KOPT-K1 (cell line): ENCODE data around the gene MARK4.
"Not testable (repeated sequence)": the region's sequence is repeated elsewhere in the genome, so short reads cannot be mapped to it uniquely, and the experiment has no call there.

Source experiments
- H3K27ac ChIP-seq: fragments of 200-600 bp; sonication (generic); 2 replicates; pipeline ENCODE4 v1.5.1; 2016; ENCODE audit warnings: antibody characterized with exemption, mild to moderate bottlenecking, low read depth, low read length; ENCODE audit not compliant: poor library complexity, severe bottlenecking
- H3K36me3 ChIP-seq: fragments of 200-600 bp; sonication (generic); 2 replicates; pipeline ENCODE4 v1.5.1; 2017; ENCODE audit warnings: antibody characterized with exemption, mild to moderate bottlenecking, low read length, moderate library complexity; ENCODE audit not compliant: insufficient read depth
- H3K9me3 ChIP-seq: fragments of 200-600 bp; sonication (generic); 2 replicates; pipeline ENCODE4 v1.5.1; 2017; ENCODE audit warnings: antibody characterized with exemption, low read length, mild to moderate bottlenecking; ENCODE audit not compliant: insufficient read depth, poor library complexity, severe bottlenecking

Gene MARK4

GRCh38 chr19:45303269-45304060 is 52.4 kb downstream of the MARK4 start:
- Histone ChIP-seq H3K27ac (no peak overlapping the region), H3K9me3 (no peaks in the 10 kb centered on the region), H3K36me3 (peaks cover 5% of the 10 kb centered on the region; the same call in 1 of the 2 replicates)

DNA sequence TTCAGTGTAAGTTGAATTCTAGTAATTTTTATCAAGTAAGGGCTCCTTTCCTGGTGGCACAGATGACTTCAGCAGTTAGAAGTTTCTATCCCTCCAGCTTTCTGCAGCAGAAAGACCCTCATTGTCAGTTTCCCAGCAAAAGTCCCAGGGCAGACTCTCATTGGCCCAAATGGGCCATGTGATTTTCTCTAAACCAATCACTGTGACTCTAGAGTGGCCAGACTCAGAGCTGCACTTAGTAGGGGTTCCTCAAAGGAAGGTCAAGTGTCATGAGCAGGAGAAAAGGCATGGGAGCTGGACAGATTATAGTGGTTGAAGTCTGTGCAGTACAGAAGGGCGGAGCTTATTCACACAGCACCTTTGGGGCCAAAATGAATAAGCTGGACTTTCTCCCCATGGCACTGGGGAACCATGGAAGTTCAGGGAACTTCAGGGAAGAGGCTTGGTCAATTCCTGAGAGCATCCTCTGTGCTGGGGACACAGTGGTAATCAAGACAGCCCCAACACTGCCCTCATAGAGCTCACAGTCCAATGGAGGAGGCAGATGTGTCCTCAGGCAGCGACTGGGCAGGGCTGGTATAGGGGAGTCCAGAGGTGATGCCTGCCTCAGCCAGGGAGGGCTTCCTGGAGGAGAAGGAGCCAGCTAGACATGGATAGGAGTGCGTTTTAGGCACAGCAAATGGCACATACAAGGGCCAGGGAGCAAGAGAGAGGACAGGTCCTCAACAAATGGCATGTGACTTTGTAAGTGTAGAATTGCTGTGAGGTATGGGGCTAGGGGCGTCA is 53.3 kb downstream of the MARK4 start:
- peaks cover 5% of the 10 kb centered on the region; the same call in 1 of the 2 replicates for H3K36me3 ChIP-seq
- H3K9me3 ChIP-seq: no peaks in the 10 kb centered on the region
- no peak overlapping the region for H3K27ac ChIP-seq

DNA sequence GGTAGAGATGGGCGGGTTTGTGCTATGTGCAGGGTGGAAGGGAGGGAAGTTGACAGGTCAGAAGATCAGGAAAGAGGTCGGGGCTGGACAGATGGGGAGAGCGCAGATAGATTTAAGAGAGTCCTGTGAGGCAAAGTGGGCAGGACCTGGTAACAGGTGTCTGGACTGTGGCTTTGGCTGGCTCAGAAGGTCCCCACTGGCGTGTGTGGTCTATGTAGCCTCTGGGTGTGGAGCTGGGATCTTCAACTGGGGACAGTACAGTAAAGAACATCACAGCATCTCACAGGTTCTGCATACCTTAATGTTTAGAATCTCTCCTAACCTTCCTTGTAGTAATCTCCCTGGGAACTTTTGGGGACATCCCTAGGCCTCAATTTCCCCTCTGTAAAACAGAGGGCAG is 53.9 kb downstream of the MARK4 start:
- H3K36me3 ChIP-seq: 0 out of 2 replicates have a peak, but pooled peaks cover under 1% of the 10 kb centered on the region
- no peak overlapping the region for H3K27ac ChIP-seq
- no peaks in the 10 kb centered on the region for H3K9me3 ChIP-seq

GRCh38 chr19:45305421-45305820 is 54.4 kb downstream of the MARK4 start:
- no peaks in the 10 kb centered on the region for H3K9me3 ChIP-seq
- H3K36me3 ChIP-seq: no peaks in the 10 kb centered on the region
- H3K27ac ChIP-seq: no peak overlapping the region

- no peaks in the 10 kb centered on the region for H3K36me3 ChIP-seq
- no peak overlapping the region for H3K27ac ChIP-seq
- H3K9me3 ChIP-seq: no peaks in the 10 kb centered on the region
These were observed 55.0 kb downstream of the MARK4 start for GRCh38 chr19:45306040-45306439.

DNA sequence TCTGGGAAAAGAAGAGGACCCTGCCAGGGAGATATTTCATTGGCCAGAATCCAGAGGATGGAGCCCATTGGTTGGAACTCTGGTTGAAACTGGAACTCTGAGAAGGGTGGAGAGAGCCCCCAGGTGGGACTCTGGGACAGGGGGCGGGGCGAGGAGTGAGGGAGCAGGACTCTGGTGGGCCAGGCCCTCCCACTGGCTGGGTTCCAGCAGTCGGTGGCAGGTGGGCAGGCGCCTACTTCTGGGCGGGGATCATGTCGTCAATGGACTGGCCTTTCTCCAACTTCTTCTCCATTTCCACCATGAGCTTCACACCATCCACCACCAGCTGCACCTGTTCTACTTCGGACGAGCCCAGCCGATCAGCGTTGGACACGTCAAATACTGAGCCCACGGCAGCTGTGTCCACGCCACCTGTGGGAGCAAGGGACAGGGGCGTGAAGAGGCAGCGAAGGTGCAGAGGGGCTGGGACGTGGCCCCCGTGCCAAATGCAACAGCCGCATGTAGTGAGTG is 55.5 kb downstream of the MARK4 start:
- Histone ChIP-seq H3K9me3 (no peaks in the 10 kb centered on the region), H3K27ac (no peak overlapping the region), H3K36me3 (no peaks in the 10 kb centered on the region)

DNA sequence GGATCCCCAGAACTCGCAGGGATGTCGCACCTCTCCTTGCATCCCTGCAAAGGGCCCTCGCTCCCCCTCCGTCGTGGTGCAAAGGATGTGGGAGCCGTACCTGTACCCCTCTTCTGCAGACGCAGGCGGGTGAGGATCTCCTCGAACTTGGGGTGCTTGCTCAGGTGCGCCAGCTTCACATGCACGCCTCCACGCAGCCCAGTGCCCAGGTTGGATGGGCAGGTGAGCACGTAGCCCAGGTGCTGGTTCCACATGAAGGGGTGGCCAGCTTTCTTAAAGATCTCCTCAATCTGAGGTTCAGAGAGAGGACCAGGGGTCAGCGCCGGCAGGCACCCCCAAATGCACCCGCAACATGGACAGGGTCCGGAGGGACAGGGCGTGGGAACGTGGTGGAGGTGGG is 56.3 kb downstream of the MARK4 start:
- no peak overlapping the region for H3K27ac ChIP-seq
- no peaks in the 10 kb centered on the region for H3K9me3 ChIP-seq
- no peaks in the 10 kb centered on the region for H3K36me3 ChIP-seq

DNA sequence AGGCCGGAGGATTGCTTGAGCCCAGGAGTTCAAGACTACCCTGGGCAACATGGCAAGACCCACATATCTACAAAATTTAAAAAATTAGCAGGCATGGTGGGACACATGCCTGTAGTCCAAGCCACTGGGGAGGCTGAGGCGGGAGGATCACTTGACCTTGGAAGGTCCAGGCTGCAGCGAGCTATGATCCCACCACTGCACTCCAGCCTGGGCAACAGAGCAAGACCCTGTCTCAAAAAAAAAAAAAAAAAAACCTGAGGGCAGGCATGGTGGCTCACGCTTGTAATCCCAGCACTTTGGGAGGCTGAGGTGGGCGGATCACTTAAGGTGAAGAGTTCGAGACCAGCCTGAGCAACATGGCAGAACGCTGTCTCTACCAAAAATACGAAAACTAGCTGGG is 58.3 kb downstream of the MARK4 start:
- H3K9me3 ChIP-seq, H3K36me3 ChIP-seq, H3K27ac ChIP-seq: not testable (repeated sequence)

DNA sequence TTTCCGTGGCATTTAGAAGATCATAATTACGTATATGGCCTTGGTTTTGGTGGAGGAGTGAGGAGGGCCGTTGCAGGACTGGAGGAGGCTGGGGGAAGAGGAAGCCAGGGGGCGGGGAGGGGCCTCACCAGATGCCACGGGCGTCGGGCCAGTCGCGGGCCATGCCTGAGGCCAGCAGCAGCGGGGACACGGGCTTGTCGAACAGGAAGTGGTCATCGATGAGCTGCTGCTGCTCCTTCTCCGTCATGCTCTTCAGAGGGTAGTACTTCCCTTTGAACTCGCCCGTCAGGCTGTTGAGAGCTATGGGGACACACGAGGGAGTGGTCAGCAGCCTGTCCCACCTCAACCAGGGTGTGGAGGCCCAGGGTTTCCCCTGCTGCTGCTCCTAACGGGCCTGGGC is 60.5 kb downstream of the MARK4 start:
- Histone ChIP-seq H3K9me3 (no peaks in the 10 kb centered on the region), H3K36me3 (no peaks in the 10 kb centered on the region), H3K27ac (no peak overlapping the region)

- H3K27ac ChIP-seq, H3K9me3 ChIP-seq, H3K36me3 ChIP-seq: not testable (repeated sequence)
These were observed 61.2 kb downstream of the MARK4 start for GRCh38 chr19:45312285-45312684.

DNA sequence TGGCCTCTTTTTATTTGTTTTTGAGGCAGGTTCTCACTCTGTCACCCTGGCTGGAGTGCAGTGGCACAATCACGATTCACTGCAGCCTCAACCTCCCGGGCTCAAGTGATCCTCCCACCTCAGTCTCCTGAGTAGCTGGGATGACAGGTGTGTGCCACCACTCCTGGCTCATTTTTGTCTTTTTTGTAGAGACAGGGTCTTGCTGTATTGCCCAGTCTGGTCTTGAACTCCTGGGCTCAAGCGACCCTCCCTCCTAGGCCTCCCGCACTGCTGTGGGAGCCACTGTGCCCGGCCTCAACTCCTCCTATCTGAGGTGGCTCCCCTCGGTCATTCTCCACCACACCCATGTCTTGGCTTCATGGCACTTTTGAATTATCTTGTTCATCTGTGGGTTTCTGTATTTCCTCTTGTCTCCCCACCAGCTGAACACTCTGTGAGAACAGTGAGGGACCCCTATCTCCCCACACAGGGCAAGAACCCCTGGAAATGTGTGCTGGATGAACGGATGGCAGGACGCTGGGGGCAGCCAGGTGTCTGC is 63.7 kb downstream of the MARK4 start:
- no peaks in the 10 kb centered on the region for H3K9me3 ChIP-seq
- no peak overlapping the region for H3K27ac ChIP-seq
- H3K36me3 ChIP-seq: no peaks in the 10 kb centered on the region

- Histone ChIP-seq H3K9me3 (no peaks in the 10 kb centered on the region), H3K36me3 (no peaks in the 10 kb centered on the region), H3K27ac (no peak overlapping the region)
These were observed 64.2 kb downstream of the MARK4 start for GRCh38 chr19:45315304-45315703.

GRCh38 chr19:45320997-45321775 is 70.1 kb downstream of the MARK4 start:
- H3K36me3 ChIP-seq: no peaks in the 10 kb centered on the region
- no peaks in the 10 kb centered on the region for H3K9me3 ChIP-seq
- H3K27ac ChIP-seq: no peak overlapping the region

DNA sequence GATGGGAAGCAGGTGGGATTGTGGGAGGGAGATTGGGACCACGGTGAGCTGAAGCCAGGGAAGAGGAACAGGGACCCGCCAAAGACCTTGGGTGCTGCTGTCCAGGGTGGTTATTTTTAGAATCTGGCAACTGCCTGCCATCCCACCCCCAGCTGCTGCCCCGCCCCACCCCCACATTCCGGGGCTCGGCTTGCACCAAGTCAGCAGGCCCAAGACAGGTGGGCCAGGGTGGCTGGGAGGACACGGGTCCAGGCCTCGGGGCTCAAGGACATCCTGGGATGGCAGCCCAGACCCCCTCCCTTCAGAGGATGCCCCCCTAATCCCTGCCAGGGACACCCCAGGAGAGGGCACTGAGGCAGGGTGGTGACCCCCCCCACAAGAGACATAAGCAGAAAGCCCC is 70.8 kb downstream of the MARK4 start:
- Histone ChIP-seq H3K9me3 (no peaks in the 10 kb centered on the region), H3K36me3 (no peaks in the 10 kb centered on the region), H3K27ac (no peak overlapping the region)

DNA sequence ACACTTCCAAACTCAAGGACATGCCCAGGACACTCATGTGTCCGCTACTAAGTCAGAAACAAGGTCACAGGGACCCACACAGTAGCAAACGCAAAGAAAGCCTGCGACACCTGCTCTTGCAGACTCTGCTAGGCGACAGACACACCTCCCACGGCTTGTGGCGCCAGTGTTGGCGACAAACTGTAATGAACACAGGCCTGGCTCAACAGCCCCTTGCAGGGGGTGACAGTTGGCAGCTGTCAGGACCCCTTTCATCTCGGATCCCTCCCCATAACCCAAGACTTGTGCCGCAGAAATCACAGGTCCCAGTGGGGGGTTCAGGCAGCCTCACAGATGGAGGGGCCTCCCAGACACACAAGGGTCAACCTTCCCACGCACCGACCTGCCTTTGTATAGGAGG is 71.2 kb downstream of the MARK4 start:
- no peak overlapping the region for H3K27ac ChIP-seq
- no peaks in the 10 kb centered on the region for H3K9me3 ChIP-seq
- H3K36me3 ChIP-seq: no peaks in the 10 kb centered on the region
